Putamen (tissue), 1 donor: Measurements from ENCODE around the gene KNDC1.

Experiments used
- DNase-seq: peaks from one replicate; pipeline ENCODE4 v3.0.0-alpha.2; 2016; ENCODE audit warnings: low spot score

Gene KNDC1

DNA sequence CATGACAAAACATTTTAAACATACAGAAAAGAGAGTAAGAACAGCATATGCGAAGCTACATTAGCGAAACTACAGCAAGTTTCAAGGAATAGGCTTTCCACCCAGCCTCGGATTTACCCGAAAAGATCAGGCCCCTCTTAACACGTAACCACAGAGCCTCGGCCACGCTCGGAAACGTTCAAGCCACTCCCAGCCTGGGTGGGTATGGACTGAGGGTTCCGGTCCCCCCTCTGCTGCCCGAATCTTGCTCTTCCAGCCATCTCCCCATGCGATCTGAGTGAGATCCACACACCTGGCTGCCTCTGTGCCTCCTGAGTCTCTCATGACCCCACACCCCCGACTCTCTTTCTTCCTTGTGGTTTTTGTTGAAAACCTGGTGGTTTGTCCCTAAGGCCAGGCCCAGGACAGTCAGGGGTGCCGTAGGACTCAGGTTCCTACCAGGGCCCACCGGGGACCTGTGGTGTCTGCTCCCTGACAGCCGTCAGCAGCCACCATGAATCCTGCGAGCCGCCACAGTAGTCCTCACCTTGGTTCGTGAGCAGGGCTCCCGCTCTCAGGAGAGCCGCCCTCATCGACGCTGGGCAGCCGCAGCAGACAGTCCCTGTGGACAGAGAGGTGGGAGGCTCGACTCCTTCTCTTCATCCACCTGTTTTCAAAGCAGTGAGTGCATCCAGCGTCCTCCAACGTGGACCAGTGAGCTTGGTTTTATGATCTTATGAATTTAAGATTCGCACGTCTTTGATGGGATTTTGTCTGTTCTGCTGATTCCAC is 18.5 kb downstream of the KNDC1 start:
- DNase-seq: no peak

DNA sequence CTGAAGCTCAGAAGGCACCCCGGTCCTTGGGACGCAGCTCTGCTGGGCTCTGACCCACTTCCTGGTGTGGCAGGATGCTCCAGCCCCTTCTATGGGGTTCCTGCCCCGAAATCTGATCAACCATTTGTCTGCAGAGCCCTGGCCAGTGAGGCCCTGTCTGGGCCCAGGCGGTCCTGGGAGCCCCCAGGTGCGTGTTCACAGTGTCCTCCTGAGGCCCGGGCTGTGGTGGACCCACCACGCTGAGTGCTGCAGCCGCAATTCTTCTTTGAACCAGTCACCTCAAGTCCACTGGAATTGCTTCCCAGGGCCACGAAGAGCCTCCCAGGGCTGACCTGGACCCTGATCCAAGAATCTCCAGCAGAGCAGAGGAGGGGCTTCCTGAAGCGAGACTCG is 19.1 kb downstream of the KNDC1 start:
- DNase-seq: no peak

DNA sequence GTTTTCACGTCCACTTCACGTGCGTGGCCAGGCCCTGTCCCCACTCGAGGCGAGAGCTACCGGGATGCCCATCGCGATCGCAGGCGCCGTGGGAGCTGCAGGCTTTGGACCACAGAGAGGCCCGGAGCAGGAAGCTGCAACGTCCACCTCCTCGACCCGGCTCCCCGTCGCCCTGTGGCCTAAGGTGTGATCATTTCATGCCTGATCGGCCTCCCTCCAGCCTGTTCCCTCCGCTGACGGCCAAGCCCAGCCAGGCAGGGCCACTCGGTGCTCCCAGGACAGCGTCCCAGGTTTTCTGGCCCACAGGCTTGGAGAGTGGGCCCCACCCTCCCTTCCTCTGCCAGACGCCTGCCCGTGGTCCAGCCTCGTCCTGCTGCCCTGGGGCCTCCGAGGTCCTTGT is 19.6 kb downstream of the KNDC1 start:
- DNase-seq: no peak

DNA sequence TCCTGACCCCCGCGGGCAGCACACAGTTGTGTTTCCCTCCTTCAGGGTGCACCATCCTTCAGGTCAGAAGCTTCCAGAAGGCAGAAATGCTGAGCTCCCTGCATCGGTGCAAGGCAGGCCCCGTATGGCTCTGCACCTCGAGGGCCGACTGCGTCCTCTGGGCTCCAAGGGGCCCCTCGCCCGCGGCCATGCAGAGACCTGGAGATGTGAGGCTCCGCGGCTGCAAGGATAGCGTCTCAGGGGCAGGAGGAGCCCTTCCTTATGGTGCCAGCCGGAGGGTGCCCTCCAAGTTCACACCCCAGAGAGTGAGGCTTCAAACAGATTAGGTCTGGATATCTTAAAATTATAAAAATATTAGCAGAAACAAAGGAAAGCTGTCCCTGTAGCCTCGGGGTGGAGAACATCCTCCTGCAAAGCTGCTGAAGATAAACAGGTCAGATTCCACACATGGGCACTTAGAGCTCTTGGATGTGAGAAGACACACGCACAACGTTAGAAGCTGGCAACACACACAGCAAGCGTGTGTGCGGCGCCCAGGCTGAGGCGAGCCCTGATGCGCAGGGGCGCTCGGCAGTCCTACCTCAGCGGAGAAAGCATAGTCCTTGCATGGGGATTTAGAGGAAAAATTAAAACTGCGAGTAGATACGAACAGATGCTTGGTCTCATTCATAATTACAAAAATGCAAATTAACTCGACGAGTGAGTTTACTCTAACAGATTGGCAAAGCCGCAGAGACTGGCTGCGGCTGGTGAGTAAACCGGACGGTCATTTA is 20.4 kb downstream of the KNDC1 start:
- no peak for DNase-seq

DNA sequence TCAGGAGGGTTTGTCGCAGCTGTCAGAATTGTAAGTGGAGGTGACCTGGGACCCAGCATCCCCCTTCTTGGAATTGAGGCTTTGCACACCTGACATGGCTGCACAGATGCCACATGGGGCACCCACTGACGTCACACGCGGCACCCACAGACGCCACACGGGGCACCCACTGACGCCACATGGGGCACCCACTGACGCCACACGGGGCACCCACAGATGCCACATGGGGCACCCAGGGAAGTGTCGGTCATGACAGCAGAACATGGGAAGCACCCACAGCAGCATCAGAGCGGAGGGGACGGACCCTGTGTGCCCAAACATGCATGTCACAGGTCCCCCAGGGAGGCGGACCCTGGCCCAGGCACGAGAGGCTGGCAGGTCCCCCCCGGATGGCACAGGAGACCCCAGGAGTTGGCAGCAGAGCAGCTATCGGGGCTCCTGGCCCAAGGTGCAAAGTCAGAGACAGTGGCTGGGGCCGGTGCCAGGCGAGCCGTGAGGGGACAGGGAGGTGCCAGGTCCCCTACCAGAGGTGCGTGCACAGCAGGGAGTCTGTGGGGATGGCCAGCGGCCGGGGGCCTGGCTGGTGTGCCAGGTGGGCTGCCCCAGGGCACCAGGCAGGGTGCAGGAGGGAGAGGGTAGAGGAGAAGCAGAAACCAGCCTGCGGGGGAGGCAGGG is 21.1 kb downstream of the KNDC1 start:
- no peak for DNase-seq

DNA sequence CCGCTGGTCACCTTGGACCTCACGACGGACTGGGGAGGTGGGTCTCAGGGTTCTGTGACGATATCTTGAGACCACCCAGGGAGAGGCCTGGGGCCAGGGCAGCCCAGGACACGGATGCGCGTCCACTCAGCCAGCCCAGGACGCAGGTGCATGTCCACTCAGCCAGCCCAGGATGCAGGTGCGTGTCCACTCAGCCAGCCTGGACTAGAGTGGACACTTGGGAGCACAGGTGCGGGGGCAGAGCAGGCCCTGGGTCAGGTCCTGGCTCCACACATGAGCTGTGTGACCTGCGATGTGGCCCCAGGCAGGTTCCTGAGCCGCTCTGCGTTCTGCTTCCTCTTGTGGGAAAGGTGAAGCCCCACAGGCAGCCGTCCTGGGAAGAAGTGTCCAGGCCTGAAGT is 22.2 kb downstream of the KNDC1 start:
- no peak for DNase-seq

DNA sequence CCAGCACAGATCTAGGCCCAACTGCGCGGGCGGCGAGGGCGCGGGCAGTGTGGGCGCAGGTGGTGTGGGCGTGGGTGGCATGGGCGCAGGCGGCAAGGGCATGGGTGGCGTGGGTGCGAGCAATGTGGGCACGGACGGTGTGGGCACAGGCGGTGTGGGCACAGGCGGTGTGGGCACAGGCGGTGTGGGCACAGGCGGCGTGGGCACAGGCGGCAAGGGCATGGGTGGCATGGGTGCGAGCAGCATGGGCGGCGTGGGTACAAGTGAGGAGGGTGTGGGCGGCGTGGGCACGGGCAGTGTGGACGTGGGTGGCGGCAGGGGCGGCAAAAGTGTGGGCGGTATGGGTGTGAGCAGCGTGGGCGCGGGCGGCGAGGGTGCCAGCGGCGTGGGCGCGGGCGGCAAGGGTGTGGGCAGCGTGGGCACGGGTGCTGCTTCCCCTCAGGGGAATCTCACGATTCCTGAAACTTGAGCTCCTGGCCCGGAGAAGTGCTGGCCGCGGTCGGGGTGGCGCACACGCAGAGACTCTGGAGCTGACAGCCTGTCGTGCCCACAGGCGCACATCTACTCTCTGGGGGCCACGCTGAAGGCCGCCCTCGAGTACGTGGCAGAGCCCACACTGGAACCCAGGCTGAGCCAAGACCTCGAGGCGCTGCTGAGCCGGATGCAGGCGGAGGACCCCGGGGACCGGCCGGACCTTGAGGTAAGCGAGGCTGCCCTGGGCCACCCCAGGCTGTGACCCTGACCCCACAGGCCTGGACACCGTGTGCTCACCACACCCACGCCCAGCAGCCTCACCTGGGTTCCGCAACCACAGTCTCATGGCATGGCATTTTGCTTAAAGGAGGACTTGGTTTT is 23.0 kb downstream of the KNDC1 start:
- no peak for DNase-seq

DNA sequence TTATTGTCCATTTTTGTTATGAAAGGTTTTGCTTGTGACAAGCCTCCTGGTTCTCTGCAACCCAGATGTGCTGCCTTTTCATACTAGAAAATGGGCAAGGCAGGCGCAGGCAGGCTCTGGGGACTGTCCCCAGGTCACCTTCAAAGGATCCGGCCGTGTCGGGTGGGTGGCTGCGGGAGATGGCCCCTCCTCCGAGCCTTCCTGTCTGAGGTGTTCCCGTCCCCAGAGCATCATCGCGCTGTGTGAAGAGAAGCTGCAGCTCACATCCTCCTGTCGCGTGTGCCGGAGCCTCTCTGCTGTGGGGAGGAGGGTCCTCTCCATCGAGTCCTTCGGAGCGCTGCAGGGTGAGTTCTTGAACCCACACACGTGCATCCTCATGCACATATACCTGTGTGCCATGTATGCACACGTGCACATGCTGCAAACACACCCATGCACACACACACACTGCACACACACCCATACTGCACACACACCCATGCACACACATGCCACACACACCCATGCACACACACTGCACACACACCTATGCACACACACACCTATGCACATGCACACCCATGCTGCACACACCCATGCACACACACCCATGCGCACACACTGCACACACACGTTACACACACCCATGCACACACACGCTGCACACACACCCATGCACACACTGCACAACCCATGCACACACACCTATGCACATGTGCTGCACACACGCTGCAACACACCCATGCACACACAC is 23.8 kb downstream of the KNDC1 start:
- no peak for DNase-seq

DNA sequence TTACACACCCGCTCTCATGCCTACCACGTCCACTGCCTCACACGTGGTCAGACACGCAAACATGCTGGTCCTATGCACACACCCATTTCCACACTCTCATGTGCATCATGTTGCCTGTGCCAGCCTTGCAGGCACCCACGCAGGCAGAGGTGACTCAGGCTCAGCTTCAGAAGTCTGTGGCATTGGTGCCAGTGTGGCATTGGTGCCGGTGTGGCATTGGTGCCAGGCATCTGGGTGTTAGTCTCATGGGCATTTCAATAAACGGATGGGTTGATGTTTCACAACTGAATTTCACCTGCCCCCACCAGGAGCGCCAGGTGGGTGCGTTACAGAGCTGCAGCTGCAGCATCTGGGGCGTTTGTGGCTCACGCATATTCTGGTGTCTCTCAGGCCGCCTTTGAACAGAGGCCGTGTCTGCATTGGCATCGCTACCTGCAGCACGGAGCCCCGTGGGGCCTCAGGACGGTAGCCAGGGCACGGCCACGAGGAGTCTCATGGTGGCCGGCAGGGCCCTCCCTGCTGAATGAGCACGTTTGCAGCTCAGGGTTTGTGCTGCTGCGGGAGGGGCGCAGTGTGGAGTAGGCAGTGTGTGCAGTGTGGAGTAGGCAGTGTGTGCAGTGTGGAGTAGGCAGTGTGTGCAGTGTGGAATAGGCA is 24.7 kb downstream of the KNDC1 start:
- DNase-seq: no peak

DNA sequence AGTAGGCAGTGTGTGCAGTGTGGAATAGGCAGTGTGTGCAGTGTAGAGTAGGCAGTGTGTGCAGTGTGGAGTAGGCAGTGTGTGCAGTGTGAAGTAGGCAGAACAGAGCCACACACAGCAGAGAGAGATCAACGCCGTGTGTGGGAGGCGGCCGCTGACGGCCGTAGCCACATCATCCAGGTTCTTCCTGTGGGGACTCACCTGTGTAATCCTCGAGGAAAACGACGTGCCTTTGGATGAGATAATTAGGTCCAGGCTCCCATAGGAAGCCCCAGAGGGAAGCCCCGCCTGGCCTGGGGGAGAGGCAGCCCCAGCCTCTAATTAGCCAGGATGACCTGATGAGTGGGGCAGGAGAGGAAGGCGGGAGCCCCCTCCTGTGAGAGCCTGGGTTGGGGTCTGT is 25.4 kb downstream of the KNDC1 start:
- DNase-seq: no peak

DNA sequence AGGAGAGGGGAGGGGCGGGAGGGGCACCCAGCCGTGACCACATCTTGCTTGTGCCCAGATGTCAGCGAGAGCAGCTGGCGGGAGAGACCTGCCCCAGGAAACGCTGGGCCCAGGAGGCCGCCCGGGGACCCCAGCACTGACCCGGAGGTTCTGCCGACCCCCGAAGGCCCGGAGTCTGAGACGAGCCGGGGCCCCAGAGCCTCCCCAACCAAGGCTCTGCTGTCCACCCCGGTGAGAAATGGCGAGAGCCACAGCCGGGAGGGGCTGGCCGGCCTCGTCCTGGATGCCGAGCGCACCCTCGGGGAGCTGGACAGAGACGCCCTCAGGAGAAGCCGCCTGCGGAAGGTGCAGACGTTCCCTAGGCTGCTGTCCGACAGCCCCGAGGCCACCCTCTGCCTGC is 25.9 kb downstream of the KNDC1 start:
- no peak for DNase-seq

DNA sequence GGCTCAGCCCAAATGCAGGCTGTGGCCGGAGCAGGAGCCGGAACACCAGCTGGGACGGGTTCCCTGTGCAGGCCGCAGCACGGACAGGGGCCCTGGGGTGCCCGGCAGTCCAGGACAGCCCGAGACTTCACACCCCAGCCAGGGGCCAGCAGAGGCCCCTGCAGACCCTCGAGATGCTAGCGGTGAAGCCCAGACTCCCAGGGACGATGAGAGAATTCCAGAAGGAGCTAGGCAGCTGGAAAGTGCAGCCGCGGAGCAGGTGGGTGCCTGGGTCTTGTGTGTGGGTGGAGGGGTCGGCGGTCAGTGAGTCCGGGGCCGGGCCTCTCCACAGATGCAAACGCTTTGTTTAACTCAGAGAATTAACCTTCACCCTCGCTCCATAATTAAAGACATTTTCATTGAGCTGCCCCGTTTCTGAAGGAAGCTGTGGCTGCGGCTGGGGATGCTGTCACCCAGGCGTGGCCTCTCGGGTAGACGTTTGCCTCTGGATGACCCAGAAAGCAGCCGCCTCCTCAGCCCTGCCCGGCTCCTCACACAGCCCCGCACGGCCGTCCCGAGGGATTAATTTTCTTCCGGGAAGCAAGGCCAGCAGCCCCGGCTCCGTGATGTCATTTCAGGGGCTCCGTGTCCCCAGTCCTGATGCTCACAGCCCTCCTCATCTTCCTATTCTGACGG is 26.5 kb downstream of the KNDC1 start:
- no peak for DNase-seq

DNA sequence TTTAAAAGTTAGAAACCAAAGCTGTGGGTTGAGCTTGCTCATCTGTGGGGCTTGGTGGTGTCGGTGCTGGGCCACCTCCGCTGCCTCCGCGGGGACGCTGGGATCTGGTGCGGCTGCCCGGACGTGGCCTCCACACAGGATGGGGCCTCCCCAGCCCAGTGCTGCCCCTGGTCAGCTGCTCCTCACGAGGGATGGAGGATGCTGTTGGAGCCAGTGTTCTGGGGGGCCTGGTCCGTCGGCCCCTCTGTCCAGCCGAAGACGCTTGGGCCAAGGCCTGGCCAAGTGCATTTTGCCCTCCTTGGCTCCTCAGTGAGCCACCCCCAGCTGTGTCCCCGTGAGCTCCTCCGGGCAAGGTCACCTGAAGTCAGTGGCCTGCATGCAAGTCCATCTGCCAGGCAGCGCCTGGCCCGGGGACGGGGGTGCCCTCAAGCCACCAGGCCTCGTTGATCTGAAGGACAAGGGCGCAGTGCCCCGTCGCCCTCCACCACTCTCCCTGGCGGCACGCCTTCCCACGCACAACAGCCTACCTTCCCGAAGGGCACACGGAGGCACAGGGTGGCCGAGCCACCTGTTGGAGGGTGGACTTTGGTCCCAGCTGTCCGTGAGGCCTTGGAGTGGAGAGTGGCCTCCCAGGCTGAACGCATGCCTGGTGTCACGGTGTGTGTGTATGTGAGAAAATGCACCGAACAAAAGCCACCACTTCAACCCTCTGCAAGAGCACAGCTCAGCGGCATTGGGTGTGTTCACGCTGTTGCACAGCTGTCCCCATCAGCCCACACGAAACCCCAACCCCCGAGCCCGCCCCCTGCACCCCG is 27.3 kb downstream of the KNDC1 start:
- DNase-seq: no peak

DNA sequence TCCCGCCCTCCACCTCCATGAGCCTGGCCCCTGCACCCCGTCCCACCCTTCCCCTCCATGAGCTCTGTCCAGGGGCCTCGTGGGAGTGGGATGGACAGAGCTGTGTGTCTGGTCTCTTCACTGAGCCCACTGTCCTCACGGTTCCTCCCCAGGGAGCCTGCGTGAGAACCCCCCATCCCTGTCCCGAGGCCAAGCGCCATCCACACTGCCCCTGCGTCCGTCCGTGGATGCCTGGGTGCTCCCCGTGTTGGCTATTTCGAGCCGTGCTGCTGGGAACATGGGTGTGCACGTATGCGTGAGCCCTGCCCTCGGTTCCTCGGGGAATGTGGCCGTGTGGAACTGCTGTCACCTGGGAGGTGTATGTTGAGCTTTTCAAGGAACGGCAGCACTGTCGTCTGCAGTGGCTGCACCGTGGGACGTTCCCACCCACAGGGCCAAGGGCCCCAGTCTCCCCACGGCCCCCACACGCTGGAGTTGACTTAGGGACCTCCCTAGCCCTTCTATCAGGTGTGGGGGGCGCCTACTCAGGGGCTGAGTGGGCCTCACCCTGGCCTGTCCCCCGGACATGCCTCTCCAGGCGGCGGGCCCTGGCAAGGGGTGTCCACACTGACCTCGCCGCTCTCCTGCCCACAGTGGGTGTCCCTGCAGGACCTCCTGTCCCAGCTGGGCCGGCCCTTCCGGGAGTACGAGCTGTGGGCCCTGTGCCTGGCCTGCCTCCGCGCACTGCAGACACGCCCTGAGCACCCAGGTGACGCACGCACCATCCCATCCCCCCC is 28.1 kb downstream of the KNDC1 start:
- no peak for DNase-seq

DNA sequence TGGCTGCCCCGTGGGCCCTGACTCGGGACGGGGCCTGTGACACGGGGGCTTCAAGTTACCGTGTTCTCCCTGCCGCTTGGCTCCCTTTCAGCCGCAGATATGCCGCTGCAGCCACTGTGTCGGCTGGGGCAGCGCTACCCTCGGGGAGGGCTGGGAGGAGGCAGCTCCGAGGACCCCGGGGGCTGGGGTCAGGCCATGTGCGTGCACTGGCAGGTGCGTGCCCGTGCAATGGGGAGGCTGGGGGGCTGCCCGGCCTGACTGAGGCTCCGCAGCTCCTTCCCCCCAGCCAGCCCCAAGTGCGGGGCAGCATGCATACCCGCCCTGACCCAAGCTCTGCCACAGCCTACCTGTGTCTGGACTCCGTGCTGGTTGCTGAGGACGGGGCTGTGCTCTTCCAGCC is 29.2 kb downstream of the KNDC1 start:
- no peak for DNase-seq

DNA sequence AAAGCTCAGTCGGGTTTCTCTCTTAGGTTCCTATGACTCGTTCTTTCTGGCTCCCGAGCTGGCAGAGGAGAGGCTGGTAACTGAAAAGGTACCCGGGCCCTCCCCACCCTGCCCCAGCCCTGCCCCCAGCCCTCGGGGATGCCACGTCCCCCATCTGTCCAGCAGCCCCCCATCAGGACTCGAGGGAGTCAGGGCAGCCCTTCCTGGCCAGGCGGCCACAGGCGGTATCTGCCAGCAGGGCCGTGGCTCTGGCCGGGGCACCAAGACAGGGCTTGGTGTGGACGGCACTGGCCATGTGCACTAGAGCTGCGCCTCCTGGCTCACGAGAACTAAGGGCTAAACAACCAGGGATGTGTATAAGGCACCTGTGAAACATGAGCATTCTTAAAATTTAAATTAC is 29.7 kb downstream of the KNDC1 start:
- DNase-seq: no peak

DNA sequence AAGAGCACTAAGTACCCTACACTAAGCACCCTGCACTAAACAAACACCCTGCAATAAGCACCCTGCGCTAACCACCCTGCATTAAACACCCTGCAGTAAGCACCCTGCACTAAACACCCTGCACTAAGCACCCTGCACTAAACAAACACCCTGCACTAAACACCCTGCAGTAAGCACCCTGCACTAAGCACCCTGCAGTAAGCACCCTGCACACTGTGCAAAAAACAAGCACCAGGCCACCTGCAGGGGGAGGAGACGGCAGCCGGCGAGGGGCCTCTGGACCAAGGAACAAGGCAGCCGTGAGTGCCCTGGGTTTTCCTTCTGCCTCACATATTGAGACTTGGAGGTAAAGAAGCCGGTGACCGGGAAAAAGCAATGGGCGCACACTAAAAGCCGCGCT is 30.2 kb downstream of the KNDC1 start:
- no peak for DNase-seq

DNA sequence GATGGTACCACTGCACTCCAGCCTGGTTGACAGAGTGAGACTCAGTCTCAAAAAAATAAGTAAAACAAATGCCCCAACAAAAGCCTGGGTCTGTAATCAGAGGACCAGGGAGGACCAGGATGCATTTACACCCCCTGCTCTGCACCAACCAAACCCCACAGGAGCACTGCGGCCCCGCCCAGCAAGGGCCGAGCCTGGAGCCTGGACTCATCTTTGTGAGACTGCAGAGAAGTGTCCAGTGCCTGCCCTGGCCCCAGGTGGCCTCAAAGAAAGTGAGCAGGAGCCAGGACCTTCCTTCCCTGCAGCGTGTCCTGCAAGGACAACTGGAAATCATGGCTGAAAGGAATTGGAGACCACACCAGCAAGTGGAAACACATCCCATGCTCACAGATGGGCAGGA is 31.6 kb downstream of the KNDC1 start:
- DNase-seq: no peak

DNA sequence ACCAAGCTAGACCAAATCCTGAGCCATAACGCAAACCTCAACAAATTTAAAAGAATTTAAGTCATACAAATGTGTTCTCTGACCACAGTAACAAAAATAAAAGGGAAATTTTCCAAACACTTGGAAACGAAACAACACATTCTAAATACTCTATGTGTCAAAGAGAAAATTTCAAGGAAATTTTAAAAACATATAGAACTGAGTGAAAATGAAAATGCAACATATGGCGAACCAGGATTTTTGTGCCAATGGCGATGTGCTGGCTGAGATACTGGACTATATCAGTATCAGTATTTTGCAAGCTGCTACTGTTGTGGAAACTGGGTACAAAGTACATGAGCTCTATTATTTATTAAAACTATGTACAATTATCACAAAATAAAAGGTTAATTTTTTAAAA is 34.1 kb downstream of the KNDC1 start:
- DNase-seq: no peak
